IMR-90 (cell line): ENCODE data around the gene SERPINA9. TPM values are rescaled to one million over a fixed set of nuclear protein-coding genes. Genes with fewer than 3 reads are reported as not detected.

ENCODE experiments used
- ATAC-seq: fragments of 200-7000 bp; cut with Tn5 transposase; 2 replicates; pipeline ENCODE4 v1.9.1; 2020; ENCODE audit warnings: low read depth, mild to moderate bottlenecking, moderate library complexity
- BruUV-seq: library from RNA; stranded (reverse); fragments of 400-500 nt; replicated peaks from 2 replicates; lab custom pipeline; 2021; lab: Mats Ljungman, UMichigan
- CTCF ChIA-PET: fragments of 300-600 bp; formaldehyde crosslinking; extraction: SDS; loops from one replicate; lab custom pipeline; 2021; ENCODE audit warnings: antibody characterized with exemption; lab: Yijun Ruan, JAX
- POLR2A ChIA-PET: fragments of 300-600 bp; sonication (Branson Sonifier 250); formaldehyde crosslinking; loops from one replicate; lab custom pipeline; 2022; ENCODE audit warnings: antibody characterized with exemption; ENCODE audit not compliant: unreplicated experiment; lab: Charles Lee
- DNase-seq: peaks from one replicate; pipeline ENCODE4 v3.0.0; 2013
- H2AFZ ChIP-seq: replicated peaks from 2 replicates; pipeline ENCODE3; 2013; ENCODE audit warnings: low read length, mild to moderate bottlenecking; ENCODE audit not compliant: poor library complexity
- H2AK5ac ChIP-seq: 2 replicates; pipeline ENCODE4 v1.6.1; 2013; ENCODE audit warnings: low read depth, low read length, inconsistent platforms
- H2AK9ac ChIP-seq: replicated peaks from 2 replicates; pipeline ENCODE3; 2013; ENCODE audit warnings: mild to moderate bottlenecking, low read depth, low read length, moderate library complexity; ENCODE audit not compliant: poor library complexity
- H2BK120ac ChIP-seq: 2 replicates; pipeline ENCODE4 v1.6.1; 2013; ENCODE audit warnings: low read depth, low read length, inconsistent platforms
- H2BK15ac ChIP-seq: 3 replicates; pipeline ENCODE4 v1.6.1; 2013; ENCODE audit warnings: low read depth, low read length, inconsistent platforms
- H2BK20ac ChIP-seq: 2 replicates; pipeline ENCODE4 v1.6.1; 2013; ENCODE audit warnings: low read depth, mild to moderate bottlenecking, inconsistent platforms, low read length, moderate library complexity
- H2BK5ac ChIP-seq: 2 replicates; pipeline ENCODE4 v1.6.1; 2013; ENCODE audit warnings: mild to moderate bottlenecking, low read depth, low read length, inconsistent platforms; ENCODE audit not compliant: poor library complexity, severe bottlenecking
- H3K14ac ChIP-seq: replicated peaks from 2 replicates; pipeline ENCODE4 v1.6.1; 2013; ENCODE audit warnings: low read depth, low read length, inconsistent platforms
- H3K18ac ChIP-seq: 2 replicates; pipeline ENCODE4 v1.6.1; 2013; ENCODE audit warnings: low read depth, low read length, control low read depth
- H3K23ac ChIP-seq: 2 replicates; pipeline ENCODE4 v1.6.1; 2013; ENCODE audit warnings: low read depth, low read length, inconsistent platforms
- H3K27ac ChIP-seq: 2 replicates; pipeline ENCODE4 v1.5.1; 2013; ENCODE audit warnings: mild to moderate bottlenecking, control low read depth, low read length; ENCODE audit not compliant: insufficient read depth
- H3K27me3 ChIP-seq: 2 replicates; pipeline ENCODE4 v1.6.1; 2013; ENCODE audit warnings: low read length; ENCODE audit not compliant: control insufficient read depth, insufficient read depth
- H3K36me3 ChIP-seq: 2 replicates; pipeline ENCODE4 v1.6.1; 2013; ENCODE audit warnings: low read length, mixed read lengths; ENCODE audit not compliant: control insufficient read depth, insufficient read depth
- H3K4ac ChIP-seq: 2 replicates; pipeline ENCODE4 v1.6.1; 2013; ENCODE audit warnings: low read depth, low read length, inconsistent platforms
- H3K4me1 ChIP-seq: 2 replicates; pipeline ENCODE4 v1.6.1; 2013; ENCODE audit warnings: low read length, mixed read lengths; ENCODE audit not compliant: control insufficient read depth, insufficient read depth
- H3K4me2 ChIP-seq: 2 replicates; pipeline ENCODE4 v1.6.1; 2013; ENCODE audit warnings: low read depth, mild to moderate bottlenecking, control low read depth, low read length, moderate library complexity
- H3K4me3 ChIP-seq: 2 replicates; pipeline ENCODE4 v1.5.1; 2013; ENCODE audit warnings: low read depth, mild to moderate bottlenecking, control low read depth, low read length, moderate library complexity; ENCODE audit not compliant: insufficient read depth
- H3K56ac ChIP-seq: 2 replicates; pipeline ENCODE4 v1.6.1; 2013; ENCODE audit warnings: low read length, inconsistent platforms; ENCODE audit not compliant: insufficient read depth; ENCODE audit errors: extremely low read depth
- H3K79me1 ChIP-seq, 2 experiments: 2 replicates each; pipeline ENCODE4 v1.6.1; 2013; ENCODE audit warnings: low read length in 2 of 2, inconsistent platforms in 1 of 2, low read depth in 1 of 2
- H3K9ac ChIP-seq: 2 replicates; pipeline ENCODE4 v1.6.1; 2013; ENCODE audit warnings: low read depth, low read length, control low read depth
- H3K9me1 ChIP-seq: 2 replicates; pipeline ENCODE4 v1.6.1; 2013; ENCODE audit warnings: low read length, inconsistent platforms; ENCODE audit not compliant: insufficient read depth
- H3K9me3 ChIP-seq: 2 replicates; pipeline ENCODE4 v1.6.1; 2013; ENCODE audit warnings: low read length; ENCODE audit not compliant: control insufficient read depth, insufficient read depth
- H4K20me1 ChIP-seq: 2 replicates; pipeline ENCODE4 v1.6.1; 2013; ENCODE audit warnings: low read length, inconsistent platforms; ENCODE audit not compliant: insufficient read depth
- H4K5ac ChIP-seq: 2 replicates; pipeline ENCODE4 v1.6.1; 2013; ENCODE audit warnings: mild to moderate bottlenecking, low read depth, low read length, control low read depth
- H4K8ac ChIP-seq, 2 experiments: 2 replicates each; pipeline ENCODE4 v1.6.1; 2013; ENCODE audit warnings: low read depth in 2 of 2, low read length in 2 of 2, control low read depth in 1 of 2, inconsistent platforms in 1 of 2
- H4K91ac ChIP-seq: 2 replicates; pipeline ENCODE4 v1.6.1; 2013; ENCODE audit warnings: low read depth, low read length, inconsistent platforms; ENCODE audit not compliant: insufficient read depth
- NFE2L2 ChIP-seq: fragments of 150-350 bp; IDR thresholded peaks from 2 replicates; pipeline ENCODE4 v1.6.1; 2016; ENCODE audit warnings: low read depth, mild to moderate bottlenecking, low read length
- RAD21 ChIP-seq: IDR thresholded peaks from 2 replicates; pipeline ENCODE4 v1.6.1; 2012; ENCODE audit warnings: low read length, improper control_type of control experiment
- RFX5 ChIP-seq: IDR thresholded peaks from 2 replicates; pipeline ENCODE4 v1.8.0; 2012; ENCODE audit warnings: low read depth, mild to moderate bottlenecking, low read length, moderate library complexity
- WGBS, 2 experiments: methylation state at CpG; one replicate each; pipeline versions ENCODE4 v1.1.5 to v1.1.7; 2013; ENCODE audit warnings: missing lambda C conversion rate in 2 of 2; ENCODE audit not compliant: insufficient read length in 1 of 2; ENCODE audit errors: extremely low coverage in 2 of 2; 5-methylcytosine and 5-hydroxymethylcytosine counted together
- dilution Hi-C: fragments of 300-500 bp; cut with HindIII; formaldehyde crosslinking; loops from one replicate; pipeline ENCODE4 v1.14.3; 2018; ENCODE audit warnings: low sequenced_read_pairs; ENCODE audit not compliant: unreplicated experiment
- in situ Hi-C: fragments of 300-500 bp; cut with MboI; formaldehyde crosslinking; loops from 3 replicates; pipeline ENCODE4 v1.14.3; 2019; ENCODE audit warnings: low sequenced_read_pairs, inconsistent platforms, mixed read lengths
- intact Hi-C: fragments of 100-400 bp; cut with micrococcal nuclease; formaldehyde crosslinking; loops from 2 replicates; pipeline ENCODE4 v1.10.0; 2022
- polyA plus RNA-seq, 3 experiments: library from polyadenylated mRNA; depleted of rRNA; stranded (reverse); fragments of >200 nt; gene quantifications; 2 replicates each; pipeline ENCODE4 v1.2.3, GENCODE V29; 2012; ENCODE audit warnings: low replicate concordance in 1 of 3
- total RNA-seq: library from RNA; depleted of rRNA; stranded (reverse); fragments of >200 nt; gene quantifications from 2 replicates; pipeline ENCODE4 v1.2.3, GENCODE V29; 2012
- TF ChIP-seq, protein P1 (sequence below): fragments of 150-350 bp; IDR thresholded peaks from 2 replicates; pipeline ENCODE4 v1.6.1; 2017; ENCODE audit warnings: mild to moderate bottlenecking, antibody characterized with exemption, low read length, low read depth

Gene SERPINA9
- total and polyA plus RNA-seq, 2 of the 4 experiments (the other 2 are of a cell fraction), result 0.09 to 0.18 TPM

DNA sequence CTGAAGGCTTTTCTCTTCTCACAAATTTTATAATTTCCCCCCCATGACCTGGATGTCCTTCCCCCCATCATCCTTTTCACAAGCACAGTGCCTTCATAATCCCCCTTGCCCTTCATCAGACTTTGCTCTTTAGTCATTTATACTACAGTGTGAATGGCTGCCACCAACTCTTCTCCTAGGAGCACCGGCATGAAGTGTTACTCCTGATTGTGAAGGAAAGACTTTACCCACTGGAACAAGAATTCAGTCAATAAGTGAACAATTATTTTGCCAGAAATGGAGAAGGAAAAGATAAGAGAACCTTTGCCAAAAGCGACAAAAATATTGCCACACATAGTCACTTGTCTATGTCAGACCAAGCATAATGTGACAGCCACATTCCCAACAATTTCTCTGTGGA is 5.0 kb downstream of the SERPINA9 start:
- ChIA-PET POLR2A (no interaction called here), CTCF (no interaction called here)
- intact Hi-C loops, result no loop called here
- no peaks in the 10 kb centered on the region for H3K9me3 ChIP-seq
- no peak overlapping the region for H2BK120ac ChIP-seq
- H2BK15ac ChIP-seq, result no peak overlapping the region
- no peak overlapping the region for H2AK5ac ChIP-seq
- no peak overlapping the region for H4K5ac ChIP-seq
- no peaks in the 10 kb centered on the region for H4K20me1 ChIP-seq
- no peak overlapping the region for H3K27ac ChIP-seq
- no peak overlapping the region for H2BK5ac ChIP-seq
- H3K14ac ChIP-seq, result no peak overlapping the region
- DNase-seq (no peak), ATAC-seq (no peak)
- H3K4me3 ChIP-seq, result no peak overlapping the region
- H2AK9ac ChIP-seq, result no peak overlapping the region
- H3K4me2 ChIP-seq, result no peak overlapping the region
- dilution Hi-C loops, result no loop called here
- no peaks in the 10 kb centered on the region for H3K9me1 ChIP-seq
- TF ChIP-seq NFE2L2, result no peak
- TF ChIP-seq, protein P1, sequence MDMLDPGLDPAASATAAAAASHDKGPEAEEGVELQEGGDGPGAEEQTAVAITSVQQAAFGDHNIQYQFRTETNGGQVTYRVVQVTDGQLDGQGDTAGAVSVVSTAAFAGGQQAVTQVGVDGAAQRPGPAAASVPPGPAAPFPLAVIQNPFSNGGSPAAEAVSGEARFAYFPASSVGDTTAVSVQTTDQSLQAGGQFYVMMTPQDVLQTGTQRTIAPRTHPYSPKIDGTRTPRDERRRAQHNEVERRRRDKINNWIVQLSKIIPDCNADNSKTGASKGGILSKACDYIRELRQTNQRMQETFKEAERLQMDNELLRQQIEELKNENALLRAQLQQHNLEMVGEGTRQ, result no peak
- no peak for TF ChIP-seq RAD21
- no peak for TF ChIP-seq RFX5
- H2BK20ac ChIP-seq, result no peak overlapping the region
- no peaks in the 10 kb centered on the region for H3K79me1 ChIP-seq
- H3K4ac ChIP-seq, result no peak overlapping the region
- no peak overlapping the region for H4K8ac ChIP-seq
- no peak overlapping the region for H3K23ac ChIP-seq
- no peak overlapping the region for H3K18ac ChIP-seq
- no peaks in the 10 kb centered on the region for H3K27me3 ChIP-seq
- no peak overlapping the region for H2AFZ ChIP-seq
- H3K36me3 ChIP-seq, result no peaks in the 10 kb centered on the region
- no peak overlapping the region for H3K9ac ChIP-seq
- WGBS, 2 experiments, result no CpG with 5 or more reads among the region's 2 CpGs
- no peak overlapping the region for H3K56ac ChIP-seq
- no peaks in the 10 kb centered on the region for H3K4me1 ChIP-seq
- H4K91ac ChIP-seq, result no peak overlapping the region
- in situ Hi-C loops, result no loop called here
- BruUV-seq, result no TSS peak
